NCI-H128 (cell line): ENCODE data around the gene PGM2.
"Not testable (repeated sequence)": the region's sequence is repeated elsewhere in the genome, so short reads cannot be mapped to it uniquely, and the experiment has no call there.

Experiments
- DNase-seq: peaks from one replicate; lab custom pipeline; 2025; ENCODE audit not compliant: unreplicated experiment; lab: John Stamatoyannopoulos, UW

PGM2 gene

DNA sequence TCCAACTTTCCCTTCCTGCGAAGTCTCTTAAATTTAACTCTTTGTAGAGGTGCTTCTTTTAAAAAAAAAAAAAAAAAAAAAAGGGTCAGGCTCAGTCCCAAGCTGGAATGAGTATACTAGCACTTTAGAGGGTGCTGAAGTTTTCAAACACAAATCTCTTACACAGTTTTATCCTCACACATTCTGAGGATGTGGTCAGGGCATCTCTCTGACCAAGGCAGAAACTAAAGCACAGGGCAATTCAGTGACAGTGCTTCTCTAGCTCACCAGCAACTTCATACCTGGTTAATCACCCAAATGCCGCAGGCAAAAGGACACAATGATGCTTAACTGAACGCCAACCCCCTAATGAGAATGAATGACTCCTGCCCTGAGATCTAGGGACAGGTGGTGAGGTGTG is 9.8 kb upstream of the PGM2 start:
- no peak for DNase-seq

DNA sequence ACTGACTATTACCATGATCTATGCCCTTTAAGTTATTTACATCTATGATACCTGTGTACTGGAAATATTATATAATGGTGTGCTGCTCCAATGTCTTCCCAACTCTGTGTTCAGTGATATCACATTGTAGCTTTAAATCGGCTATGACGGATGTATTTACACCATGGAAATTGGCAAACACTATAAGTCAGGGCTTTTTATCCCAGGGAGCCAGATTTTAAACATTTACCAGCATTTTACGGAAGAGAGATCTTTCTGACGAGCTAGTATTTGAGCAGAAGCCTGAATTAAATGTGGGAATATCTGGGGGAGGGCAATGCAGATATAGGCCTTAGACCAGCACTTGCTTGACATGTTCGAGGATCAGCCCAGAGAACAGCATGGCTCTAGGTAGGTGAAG is 7.7 kb upstream of the PGM2 start:
- DNase-seq, result no peak

DNA sequence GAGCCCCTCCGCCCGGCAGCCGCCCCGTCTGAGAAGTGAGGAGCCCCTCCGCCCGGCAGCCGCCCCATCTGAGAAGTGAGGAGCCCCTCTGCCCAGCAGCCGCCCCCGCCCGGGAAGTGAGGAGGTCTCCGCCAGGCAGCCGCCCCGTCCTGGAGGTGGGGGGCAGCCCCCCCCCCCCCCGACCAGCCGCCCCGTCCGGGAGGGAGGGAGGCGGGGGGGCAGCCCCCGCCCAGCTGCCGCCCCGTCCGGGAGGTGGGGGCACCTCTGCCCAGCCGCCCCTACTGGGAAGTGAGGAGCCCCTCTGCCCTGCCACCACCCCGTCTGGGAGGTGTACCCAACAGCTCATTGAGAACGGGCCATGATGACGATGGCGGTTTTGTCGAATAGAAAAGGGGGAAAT is 6.0 kb upstream of the PGM2 start:
- DNase-seq, result not testable (repeated sequence)

DNA sequence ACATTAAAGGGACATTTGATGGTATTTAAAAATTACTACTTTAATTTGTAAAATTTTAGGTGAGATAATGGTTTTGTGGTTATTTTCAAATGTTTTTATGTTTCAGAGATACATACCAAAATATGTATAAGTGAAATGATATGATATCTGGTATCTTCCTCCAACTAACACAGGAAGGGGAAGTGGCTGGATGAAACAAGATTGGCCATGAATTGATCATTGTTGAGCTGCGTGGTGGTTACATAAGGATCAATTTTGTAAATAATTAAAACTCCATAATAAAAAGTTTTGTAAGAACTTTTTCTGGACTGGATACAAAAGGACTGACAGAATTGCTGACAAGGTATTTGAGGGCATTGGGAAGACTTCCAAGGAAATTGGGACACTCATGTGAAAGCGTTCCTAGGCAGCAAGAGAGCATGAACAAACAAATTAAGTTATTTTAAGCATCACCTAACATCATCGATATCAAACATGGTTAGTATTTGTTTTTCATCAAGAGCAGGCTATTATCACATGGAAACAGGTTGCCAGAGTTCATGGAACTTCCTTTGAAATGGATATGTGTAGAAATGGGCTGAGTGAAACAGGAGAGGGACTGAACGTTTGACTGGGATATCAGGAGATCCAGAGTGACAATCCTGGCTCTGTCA is 4.4 kb upstream of the PGM2 start:
- DNase-seq, result no peak

DNA sequence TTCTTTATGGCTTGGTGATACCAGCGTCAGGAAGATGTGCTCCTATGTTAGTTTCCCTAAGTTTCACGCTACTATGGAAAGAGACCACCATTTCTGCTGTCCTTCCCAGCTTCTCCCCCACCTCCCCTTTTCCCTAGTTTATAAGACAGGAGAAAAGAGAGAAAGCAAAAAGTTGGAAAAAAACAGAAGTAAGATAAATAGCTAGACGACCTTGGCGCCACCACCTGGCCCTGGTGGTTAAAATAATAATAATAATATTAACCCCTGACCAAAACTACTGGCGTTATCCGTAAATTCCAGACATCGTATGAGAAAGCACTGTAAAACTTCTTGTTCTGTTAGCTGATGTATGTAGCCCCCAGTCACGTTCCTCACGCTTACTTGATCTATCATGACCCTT is 985 bp upstream of the PGM2 start:
- DNase-seq, result not testable (repeated sequence)

DNA sequence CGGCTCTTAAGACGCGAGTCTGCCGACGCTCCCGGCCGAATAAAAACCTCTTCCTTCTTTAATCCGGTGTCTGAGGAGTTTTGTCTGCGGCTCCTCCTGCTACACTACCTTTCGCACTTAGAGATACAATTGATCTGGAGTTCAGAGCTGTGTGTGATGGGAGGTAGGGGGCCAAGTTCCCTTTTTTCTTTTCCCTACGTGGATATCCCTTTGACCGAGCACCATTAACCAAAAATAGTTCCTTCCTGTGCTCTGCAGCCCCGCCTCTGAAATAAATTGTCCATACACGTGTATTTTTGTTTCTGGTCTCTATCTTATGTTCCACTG is 555 bp upstream of the PGM2 start:
- no peak for DNase-seq

DNA sequence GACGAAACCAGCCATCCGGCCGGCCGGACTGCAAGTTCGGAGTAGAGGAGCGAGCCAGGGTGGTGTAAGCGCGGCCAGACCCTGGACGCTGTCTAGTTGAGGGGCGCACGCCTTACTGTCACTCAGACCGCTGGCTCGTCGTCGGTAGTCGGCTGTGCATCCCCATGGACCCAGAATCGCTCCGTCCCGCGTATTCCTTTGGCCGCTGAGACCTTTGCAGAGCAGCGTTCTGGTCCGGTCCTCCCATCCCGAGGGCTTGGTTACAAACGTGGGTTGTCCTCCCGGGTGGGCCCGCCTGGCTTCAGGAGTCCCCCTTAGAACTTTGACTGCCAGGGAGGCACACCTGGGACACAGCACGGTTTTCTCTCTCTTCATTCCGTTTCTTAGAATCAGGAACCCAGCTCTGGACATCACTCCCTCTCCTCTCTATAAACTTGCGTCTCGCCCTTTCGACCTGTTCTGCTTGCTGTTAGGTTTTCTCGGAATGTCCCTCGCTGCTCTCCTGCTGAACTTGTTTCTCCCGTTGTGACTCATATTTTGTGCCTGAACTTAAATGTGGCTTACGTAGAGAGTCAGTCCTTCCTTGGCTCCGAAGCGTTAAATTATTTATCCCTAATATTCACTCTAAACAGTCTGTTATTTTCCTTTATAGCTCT is 672 bp downstream of the PGM2 start:
- no peak for DNase-seq

DNA sequence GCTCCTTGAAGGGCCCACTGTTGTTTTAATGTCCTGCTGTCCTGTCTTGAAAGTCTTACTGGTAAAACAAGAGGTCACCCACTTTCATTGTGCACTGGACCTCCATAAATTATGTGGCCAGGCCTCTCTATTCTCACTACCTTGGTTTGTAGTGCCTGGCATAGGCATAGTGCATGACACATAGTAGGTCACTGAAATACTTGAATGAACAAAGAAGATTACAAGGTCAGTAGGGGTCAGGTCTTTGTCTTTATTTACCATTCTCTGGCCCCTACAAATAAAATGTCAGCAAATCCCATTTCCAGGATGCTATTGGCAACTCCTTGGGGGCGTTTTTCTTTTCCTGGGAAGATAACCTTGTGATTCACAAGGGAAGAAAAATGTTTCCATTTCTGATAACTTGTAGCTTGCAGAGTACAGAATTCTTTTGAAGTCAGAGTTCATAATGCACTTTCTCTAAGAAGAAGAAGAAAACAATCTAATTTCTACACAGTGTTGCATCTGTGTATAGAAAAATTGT is 1.4 kb downstream of the PGM2 start:
- no peak for DNase-seq

DNA sequence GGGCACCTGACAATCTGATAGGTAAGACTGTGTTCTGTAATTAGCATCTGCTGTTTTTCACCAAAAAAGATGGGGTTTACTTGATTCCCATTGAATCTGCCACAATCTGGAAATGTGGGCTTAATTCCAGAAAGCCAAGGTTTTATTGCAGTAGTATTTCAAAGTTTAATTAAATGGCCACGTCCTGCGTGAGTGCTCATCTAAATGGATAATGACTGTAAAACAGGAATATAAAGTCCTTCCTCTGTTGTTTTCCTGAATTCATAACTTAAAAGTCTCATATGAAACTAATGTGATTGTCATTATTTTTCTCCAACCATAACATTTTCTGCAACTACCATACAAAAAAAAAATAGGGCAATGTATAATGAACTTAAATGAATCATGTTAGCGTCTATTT is 2.4 kb downstream of the PGM2 start:
- DNase-seq, result no peak

DNA sequence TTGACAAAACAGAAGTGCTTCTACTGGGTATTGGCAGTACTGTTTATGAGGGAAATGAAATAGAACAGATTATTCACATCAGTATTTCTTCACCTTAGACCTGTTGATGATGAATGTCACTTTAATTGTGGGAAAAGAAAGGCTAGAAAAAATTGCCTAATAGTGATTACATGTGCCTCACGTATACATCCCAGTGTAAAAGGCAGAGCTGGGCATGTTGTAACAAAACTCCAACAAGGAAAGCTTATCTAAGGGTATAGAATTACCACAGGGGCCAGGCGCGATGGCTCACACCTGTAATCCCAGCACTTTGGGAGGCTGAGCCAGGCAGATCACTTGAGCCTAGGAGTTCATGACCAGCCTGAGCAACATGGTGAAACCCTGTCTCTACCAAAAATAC is 4.2 kb downstream of the PGM2 start:
- DNase-seq, result no peak

DNA sequence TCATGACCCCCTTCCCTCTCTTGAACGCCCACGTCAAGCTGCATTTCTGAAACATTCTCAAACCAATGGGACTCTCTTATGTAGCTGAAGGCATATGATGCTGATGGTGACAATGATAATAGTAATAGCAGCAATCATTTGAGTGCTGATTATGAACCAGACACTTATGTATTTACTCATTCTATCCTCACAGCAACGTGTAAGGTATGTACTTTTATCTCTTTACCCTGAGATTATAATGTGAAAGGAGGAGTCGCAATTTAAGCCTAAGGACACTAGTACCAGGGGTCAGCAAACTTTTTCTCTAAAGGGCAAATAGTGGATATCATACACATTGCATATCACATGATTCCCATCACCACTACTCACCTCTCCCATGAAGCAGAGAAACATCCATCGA is 8.5 kb downstream of the PGM2 start:
- no peak for DNase-seq

DNA sequence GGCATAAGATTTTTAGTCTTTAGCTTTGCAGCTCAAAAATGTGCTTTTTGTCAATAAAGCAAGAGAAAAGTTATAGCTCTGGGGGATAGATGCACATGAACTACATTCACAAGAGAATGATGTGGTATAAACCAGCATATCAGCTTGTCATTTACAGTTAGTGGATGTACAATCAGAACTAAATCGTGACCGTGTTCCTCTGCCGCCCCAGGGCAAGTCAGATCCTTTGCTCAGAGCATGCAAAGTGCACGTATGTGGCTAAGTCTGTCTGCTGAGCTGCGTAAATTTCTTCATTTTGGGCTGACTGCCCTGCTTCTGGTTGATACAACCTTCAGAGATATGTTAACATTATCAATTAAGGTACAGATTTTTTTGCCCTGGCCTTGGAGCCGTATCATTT is 9.3 kb downstream of the PGM2 start:
- DNase-seq, result no peak

DNA sequence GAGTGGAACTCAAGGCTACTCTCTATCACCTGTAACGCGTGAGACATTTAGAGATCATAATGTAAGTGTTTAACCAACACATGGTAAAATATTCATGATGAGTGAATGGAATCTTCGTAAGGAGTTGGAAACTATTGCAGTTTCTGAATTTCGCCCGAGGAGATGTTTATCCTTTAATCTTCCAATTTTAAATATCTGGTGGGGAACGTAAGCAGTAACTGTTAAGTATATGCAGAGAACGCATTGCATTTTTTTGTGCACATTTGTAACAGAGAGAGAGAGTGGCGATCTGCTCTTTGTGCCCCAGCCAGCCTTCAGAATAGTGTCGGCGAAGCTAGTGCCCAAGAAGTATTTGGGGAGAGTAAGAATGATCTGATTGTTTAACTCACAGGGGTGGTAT is 9.8 kb downstream of the PGM2 start:
- no peak for DNase-seq

DNA sequence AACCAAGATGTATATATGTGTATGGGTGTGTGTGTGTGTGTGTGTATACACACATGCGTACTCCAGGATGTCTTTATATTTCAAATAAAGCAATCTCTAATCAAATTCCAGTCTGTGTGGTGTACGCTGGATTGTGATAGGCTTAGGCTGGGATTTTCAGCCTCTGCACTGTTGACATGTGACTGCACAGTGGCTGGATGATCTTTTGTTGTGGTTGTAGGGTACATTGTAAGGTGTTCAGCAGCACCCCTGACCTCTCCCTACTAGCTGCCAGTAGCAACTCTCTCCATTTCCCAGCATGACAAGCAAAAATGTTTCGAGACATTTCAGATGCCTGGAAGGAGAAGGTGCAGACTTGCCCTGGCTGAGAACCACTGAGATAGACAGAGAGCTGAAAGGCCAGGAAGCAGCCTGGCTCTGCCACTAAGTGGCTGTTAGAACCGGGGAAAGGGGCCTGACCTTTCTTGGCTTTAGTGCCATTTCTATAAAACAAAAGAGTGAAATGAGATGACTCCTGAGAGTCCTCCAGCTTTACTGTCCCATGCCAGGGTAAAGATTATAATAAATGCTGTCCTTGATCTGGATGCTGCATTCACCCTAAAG is 10.5 kb downstream of the PGM2 start:
- DNase-seq, result no peak

DNA sequence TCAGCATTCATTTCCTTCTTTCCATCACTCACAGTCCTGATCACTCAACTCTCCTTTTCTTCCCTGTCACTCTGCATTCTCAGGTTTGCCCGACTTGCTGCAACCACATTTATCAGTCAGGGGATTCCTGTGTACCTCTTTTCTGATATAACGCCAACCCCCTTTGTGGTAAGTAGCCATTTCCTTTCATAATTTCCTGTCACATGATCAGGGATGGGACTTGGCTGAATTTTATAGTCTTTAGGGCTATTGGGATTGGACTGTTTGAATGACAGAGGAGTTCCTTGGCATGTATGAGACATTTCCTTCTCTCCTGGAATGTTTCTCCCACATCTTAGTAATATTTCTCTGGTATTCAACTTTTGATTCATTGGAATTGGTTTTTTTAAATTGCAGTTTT is 11.0 kb downstream of the PGM2 start:
- no peak for DNase-seq

DNA sequence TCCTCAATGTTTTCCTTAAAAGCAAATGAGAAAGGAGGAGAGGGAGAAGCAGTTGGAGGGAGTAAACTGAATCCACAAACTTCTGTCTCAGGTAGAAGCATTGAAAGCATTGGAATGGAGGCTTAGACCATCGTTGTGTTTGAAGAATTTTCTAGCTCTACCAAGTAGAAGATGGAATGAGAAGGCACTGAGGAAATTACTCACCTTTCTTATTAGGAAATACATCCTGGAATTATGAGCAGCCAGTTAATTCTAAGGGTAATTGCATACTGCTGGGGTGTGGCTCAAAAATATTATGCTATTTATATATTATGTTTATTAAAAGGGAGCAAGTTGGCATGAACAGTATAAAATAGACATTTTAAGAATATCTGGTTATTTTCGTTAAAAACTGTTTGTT is 12.9 kb downstream of the PGM2 start:
- no peak for DNase-seq

DNA sequence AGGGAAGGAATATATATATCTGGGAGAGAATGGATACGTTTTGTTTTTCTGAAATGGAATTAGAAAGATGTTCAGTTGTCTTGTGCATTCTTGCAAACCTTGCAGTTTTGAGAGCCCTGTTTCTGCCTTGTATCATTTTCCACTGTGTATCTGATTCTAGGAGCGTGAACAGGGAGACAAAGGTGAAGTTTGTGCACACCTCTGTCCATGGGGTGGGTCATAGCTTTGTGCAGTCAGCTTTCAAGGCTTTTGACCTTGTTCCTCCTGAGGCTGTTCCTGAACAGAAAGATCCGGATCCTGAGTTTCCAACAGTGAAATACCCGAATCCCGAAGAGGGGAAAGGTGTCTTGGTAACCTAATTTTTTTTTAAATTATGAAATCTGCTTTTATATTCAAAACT is 17.7 kb downstream of the PGM2 start:
- no peak for DNase-seq

DNA sequence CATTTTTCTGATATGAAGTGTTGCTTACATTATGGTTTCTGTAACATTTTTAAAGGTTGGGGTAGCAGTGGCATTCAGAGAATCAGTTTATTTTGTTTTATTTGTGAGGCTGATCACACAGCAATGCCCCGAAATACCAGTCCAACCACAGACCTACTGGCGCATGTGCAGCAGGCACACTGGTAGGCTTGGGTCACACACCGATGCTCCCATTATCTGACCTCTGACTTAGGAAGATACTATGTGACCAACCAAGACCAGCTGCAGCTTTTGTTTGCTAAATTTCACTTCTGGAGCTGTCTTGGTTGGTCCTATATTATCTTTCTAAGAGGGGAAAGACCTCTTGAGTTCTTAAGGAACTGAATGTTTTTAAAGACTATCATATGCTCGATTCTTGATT is 18.7 kb downstream of the PGM2 start:
- no peak for DNase-seq

DNA sequence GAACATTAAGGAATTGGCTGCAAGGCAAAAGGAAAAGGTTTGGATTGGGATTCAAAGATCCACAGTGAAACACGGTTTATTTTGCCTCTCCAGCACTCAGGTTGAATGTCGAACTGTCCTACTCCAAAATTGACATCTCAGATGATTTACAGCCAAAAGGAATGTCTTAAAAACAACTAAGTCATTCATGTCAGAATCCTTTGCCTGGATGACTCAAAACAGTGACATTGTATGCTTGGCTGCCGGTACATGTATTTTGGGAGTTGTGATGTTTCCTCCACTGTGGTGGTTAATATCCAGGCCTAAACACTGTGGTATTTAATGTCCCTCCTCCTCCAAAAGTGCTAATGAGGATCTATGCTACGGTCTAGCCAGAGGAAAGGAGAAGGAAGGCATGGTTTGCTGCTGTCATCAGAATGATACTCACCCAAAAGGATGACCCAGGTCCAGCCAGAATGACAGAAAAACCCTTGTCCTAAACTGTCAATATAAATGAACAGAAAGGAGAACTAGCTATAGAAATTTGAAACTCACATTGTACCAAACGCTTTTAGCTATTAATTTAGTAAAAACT is 20.9 kb downstream of the PGM2 start:
- DNase-seq, result no peak

DNA sequence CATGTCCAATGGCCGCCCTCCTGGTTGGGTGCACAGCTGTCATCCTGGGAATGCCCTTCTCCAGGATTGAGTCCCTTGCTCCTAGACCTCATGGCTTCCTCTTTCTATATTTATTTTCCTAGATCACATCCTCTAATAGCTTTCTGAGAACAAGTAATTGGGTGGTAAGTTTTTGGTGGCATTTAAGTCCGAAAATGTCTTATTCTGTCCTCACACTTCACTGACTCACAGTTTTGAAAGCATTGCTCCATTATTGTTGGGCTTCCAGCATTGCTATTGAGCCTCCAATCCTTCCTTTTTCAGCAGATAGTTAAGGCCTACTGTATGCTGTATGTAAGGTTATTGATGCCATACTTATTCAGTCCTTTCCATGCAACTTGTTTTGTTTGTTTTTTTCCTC is 25.9 kb downstream of the PGM2 start:
- no peak for DNase-seq

DNA sequence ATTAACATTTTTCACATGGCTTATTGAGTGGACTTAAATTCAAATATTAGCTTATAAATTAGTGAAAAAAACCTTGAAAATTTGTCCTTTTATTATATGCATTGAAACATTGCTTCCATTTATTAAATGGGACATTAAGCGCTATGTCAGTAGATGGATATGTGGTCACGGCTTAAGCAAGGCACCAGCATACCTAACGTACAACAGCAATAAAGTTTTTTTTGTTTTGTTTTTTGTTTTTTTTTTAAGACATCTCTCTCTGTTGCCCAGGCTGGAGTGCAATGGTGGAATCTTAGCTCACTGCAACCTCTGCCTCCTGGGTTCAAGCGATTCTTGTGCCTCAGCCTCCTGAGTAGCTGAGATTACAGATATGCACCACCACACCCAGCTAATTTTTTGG is 31.6 kb downstream of the PGM2 start:
- no peak for DNase-seq

DNA sequence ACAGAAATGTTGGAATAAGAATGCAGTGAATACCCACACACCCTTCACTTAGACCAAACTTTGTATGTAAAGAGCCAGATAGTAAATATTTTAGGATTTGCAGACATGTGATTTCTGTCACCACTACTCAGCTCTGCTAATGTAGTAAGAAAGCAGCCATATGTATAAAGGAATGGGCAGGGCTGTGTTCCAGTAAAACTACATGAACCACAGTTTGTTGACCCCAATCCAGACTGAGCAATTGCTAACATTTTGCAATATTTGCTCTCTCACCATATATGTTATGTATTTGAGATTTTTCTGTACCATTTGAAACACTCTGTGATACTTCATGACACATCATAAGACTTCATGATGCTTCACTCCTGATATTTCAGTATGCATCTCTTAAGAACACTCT is 32.4 kb downstream of the PGM2 start:
- no peak for DNase-seq
